ENCODE data around the gene POLE. TPM values are rescaled to one million over a fixed set of nuclear protein-coding genes. Genes with fewer than 3 reads are reported as not detected.

Gene POLE
- total and polyA plus RNA-seq, 2 of the 4 experiments (the other 2 are of a cell fraction) = 17.2 to 20.7 TPM

GRCh38 chr12:132660052-132660451 is 27.1 kb downstream of the POLE start:
- Histone ChIP-seq H2BK20ac (ENCODE audit: low read depth, low read length) (no peak overlapping the region), H2AK5ac (ENCODE audit: low read depth, low read length) (no peak overlapping the region), H3K4me2 (ENCODE audit: low read depth, low read length) (no peak overlapping the region), H3K18ac (ENCODE audit: low read depth, low read length) (no peak overlapping the region), H3K9ac (ENCODE audit: low read depth, low read length) (no peak overlapping the region), H4K20me1 (ENCODE audit: insufficient read depth, low read length) (no peaks in the 10 kb centered on the region), H3K27me3 (ENCODE audit: control insufficient read depth, insufficient read depth, low read length) (no peaks in the 10 kb centered on the region), H3K27ac (ENCODE audit: insufficient read depth, low read length) (no peak overlapping the region), H2BK120ac (ENCODE audit: low read depth, low read length) (no peak overlapping the region), H3K4me3 (ENCODE audit: insufficient read depth, low read depth, low read length) (no peak overlapping the region), H3K4me1 (ENCODE audit: control insufficient read depth, insufficient read depth, low read length) (no peaks in the 10 kb centered on the region), H3K9me1 (ENCODE audit: insufficient read depth, low read length) (peaks cover 5% of the 10 kb centered on the region), H3K9me3 (ENCODE audit: control insufficient read depth, insufficient read depth, low read length) (no peaks in the 10 kb centered on the region), H2BK15ac (ENCODE audit: low read depth, low read length) (no peak overlapping the region), H4K8ac (ENCODE audit: low read depth in 2 of 2, low read length in 2 of 2) (no peak overlapping the region), H4K5ac (ENCODE audit: low read depth, low read length) (no peak overlapping the region), H3K4ac (ENCODE audit: low read depth, low read length) (no peak overlapping the region), H2AFZ (replicated peaks; ENCODE audit: low read length, poor library complexity) (no peak overlapping the region), H3K36me3 (ENCODE audit: control insufficient read depth, insufficient read depth, low read length) (peaks cover 53% of the 10 kb centered on the region), H2BK5ac (ENCODE audit: low read depth, low read length, poor library complexity, severe bottlenecking) (no peak overlapping the region), H2AK9ac (replicated peaks; ENCODE audit: low read depth, low read length, poor library complexity) (no peak overlapping the region), H3K79me1 (ENCODE audit: low read depth in 1 of 2, low read length in 2 of 2) (no peaks in the 10 kb centered on the region), H4K91ac (ENCODE audit: insufficient read depth, low read depth, low read length) (no peak overlapping the region), H3K23ac (ENCODE audit: low read depth, low read length) (no peak overlapping the region), H3K14ac (replicated peaks; ENCODE audit: low read depth, low read length) (no peak overlapping the region), H3K56ac (ENCODE audit: extremely low read depth, insufficient read depth, low read length) (no peak overlapping the region)
- POLR2A ChIA-PET (ENCODE audit: unreplicated experiment) = no interaction called here
- BruUV-seq (replicated peaks) = no TSS peak
- in situ Hi-C loops (cut with MboI; ENCODE audit: low sequenced_read_pairs) (no loop called here), intact Hi-C loops (cut with micrococcal nuclease) (no loop called here), dilution Hi-C loops (cut with HindIII; ENCODE audit: low sequenced_read_pairs, unreplicated experiment) (no loop called here)
- no peak for TF ChIP-seq NFE2L2 (IDR thresholded peaks at IDR 0.05; ENCODE audit: low read depth, low read length)
- no peak for TF ChIP-seq SMC3 (IDR thresholded peaks at IDR 0.05; ENCODE audit: low read depth, low read length)
- no peak for TF ChIP-seq FOS (IDR thresholded peaks at IDR 0.05; ENCODE audit: low read depth, low read length)
- DNase-seq (no peak), ATAC-seq (ENCODE audit: low read depth) (no peak)
- WGBS, 2 experiments (ENCODE audit: extremely low coverage in 2 of 2, insufficient read length in 1 of 2) = 80% methylated on average over 1 of the region's 5 CpGs; no CpG with 5 or more reads in 1 of the 2 experiments
- CTCF ChIA-PET = no interaction called here

Measured in IMR-90 (cell line).